Stimulated activated CD4-positive, alpha-beta T cell treated with anti-CD3 and anti-CD28 coated beads, Interleukin-15, amount 100 ng/mL, for 24 hours (primary cell): ENCODE measurements around the gene OSBPL6.

Source experiments
- DNase-seq: peaks from one replicate; pipeline ENCODE4 v3.0.0-alpha.2; 2020

The OSBPL6 gene

GRCh38 chr2:178199334-178199733 is 5.0 kb downstream of the OSBPL6 start:
- DNase-seq: no peak

- no peak for DNase-seq
These were observed 6.0 kb downstream of the OSBPL6 start for GRCh38 chr2:178200331-178200730.

- DNase-seq: no peak
These were observed 8.6 kb downstream of the OSBPL6 start for GRCh38 chr2:178202927-178203326.

DNA sequence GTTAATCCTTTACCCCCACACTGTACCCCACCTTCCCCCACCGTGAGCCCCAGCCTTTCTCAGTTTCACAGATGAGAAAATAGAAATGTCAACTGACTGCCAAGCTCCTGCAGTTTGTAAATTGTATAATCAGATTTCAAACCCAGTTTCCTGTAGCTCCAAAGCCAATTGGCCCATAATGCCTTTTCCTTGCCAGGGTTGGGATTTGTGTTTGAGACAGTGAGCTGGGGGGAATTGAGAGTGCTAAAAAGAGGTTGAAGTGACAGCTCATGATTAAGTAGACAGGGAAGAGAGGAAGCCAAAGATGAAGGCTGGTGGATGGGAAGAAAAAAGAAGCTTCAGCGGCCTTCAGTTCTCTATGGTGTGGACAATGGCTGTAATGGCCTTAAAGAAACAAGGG is 10.7 kb downstream of the OSBPL6 start:
- DNase-seq: no peak

DNA sequence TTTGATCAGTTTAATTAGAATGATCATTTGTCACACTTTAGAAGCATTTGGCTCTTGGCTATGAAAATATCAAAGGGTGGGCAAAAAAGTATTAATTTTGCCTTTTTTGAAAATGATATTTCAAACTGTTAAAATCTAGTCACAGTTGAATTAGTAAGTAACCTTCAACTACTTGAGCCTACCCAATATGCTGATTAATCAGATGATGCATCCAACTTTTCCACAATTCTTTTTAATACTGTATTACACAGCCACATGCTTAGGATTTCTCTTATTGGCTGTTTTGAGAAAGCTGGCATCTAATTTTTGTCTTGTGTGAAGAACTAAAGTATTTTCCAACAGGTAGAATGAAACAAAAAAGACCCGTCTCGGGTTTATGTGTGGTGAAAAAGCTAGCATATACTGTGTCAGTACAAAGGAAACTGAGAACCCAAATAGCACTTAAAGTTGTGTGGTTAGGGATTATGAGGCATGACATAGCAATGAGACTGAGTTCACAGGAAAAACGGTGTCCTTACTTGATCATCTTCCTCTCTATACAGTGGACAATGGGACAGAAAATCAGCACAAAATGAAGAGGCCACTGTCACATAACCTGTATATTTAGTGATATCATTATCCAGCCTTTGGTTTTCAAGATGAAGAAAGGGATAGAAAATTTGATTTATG is 11.7 kb downstream of the OSBPL6 start:
- DNase-seq: no peak

DNA sequence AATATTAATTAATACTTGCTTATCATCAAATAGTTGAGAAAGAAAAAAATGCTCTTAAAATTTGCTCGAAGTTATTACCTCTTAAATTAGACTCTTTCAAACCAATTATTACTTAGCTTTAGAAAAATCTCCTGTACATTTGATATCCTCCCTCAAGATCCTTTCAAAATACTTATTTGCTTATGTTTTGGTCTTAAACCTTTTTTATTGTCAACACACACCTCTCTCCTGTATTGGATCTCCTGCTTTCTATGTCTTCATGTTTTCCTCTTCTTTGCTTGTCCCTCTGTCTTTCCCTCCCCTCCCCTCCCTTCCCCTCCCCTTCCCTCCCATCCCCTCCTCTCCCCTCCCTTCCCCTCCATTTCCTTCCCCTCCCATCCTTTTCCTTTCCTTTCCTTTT is 14.0 kb downstream of the OSBPL6 start:
- DNase-seq: no peak

DNA sequence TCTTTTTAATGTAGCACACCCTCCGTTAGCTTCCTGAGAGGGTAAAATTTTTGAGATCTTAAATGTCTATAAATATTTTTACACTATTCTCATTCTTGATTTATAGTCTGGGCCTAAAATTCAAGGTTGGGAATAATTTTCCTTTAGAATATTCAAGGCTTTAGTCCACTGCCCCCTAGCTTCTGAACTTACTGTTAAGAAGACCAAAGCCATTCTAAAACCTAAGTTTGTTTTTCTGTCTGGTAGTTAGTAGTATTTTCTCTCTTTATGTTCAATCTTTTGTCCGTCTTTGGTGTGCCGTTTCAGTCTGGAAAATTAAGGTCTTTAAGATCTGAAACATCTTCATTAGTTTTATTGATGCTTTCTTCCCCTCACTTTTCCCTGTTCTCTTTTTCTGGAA is 14.5 kb downstream of the OSBPL6 start:
- no peak for DNase-seq

- no peak for DNase-seq
These were observed 17.1 kb downstream of the OSBPL6 start for GRCh38 chr2:178211460-178211859.

GRCh38 chr2:178211943-178212342 is 17.6 kb downstream of the OSBPL6 start:
- DNase-seq: no peak

DNA sequence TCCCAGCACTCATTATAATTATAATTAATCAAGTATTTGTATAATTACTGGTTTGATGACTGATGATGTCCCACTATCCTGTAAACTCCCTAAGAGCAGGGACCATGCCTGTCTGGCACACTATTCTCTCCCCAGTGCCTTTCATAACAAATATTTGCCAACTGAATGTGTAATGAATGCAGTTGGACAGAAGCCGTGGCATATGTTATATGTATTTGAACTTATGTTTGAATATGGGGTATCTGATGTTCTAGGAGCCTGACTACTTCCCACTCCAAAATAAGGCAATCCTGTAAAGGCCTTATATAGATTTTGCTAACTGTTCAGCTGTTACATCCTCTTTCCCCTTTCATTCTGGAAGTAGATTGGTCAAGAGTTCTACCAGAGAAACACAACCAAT is 19.7 kb downstream of the OSBPL6 start:
- DNase-seq: no peak

DNA sequence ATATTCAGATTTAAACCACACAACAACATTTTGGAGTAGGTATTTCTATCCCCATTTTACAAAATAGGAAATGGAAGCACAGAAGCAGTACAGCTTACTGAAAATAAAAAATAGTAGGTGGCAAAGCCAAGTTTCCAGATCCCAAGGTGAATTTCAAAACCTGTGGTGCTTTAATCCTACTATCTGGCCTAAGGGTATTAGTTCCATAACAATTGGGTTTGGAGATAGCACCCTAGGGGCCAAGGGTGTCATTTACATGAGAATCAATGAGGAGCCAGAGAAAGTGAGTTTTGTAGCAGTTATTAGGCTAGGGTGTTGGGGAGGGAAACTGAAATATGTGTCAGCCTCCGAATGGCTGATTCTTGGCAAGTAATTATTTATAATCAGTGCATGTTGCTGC is 24.9 kb downstream of the OSBPL6 start:
- no peak for DNase-seq

DNA sequence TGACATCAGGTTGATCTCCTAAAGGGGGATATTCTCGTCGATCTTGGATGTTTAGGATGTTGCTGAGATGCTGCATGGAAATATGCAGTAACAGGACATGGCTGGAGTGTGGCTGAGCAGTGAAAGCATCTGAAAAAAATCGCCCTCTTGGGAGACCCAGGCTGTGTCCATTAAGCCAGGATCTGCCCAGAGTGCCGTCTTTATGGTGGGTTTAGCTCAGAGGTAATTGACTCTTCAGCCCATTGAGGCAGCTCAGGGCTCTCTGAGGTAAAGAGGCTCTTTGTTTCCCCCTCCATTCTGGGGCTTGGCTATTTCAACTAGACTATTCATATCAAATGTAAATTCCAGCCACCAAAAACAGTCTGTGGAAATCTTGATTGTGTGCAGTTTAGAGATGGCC is 26.5 kb downstream of the OSBPL6 start:
- DNase-seq: no peak

DNA sequence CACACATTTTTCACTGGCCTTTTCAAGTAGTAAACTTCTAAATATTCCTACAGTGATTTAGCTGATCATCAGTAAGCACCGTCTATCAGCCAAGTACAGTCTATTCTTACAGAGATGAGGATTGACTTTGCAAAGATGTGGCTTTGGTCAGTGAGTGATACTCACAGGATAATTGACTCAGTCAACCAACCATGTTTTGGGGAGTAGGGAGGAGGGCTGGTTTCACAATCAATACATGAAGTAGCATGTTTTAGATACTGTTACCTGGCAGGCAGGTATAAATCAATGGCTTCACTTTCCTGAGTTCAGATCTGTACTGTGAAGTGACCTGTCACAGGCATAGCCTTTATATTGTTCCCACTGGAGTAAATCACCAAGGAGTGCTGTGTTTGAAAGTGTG is 27.2 kb downstream of the OSBPL6 start:
- DNase-seq: no peak

DNA sequence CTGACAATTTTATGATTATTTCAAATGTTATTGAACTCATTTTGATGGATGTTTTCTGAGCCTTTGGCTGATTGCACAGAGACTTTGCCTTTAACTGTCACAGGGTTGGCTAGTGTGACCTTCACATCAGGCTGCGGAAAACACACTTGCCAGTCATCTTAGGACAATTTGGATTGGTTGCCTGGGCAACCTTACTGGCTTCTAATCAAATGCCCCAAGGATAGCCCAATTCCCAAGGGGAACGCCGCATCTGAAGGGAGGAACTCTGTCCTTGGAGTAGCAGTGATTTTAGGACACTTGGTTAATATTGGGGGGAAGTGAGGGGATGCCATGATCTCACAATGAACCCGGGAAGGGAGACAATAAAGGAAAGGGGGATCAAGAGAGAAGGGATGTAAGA is 29.5 kb downstream of the OSBPL6 start:
- no peak for DNase-seq

DNA sequence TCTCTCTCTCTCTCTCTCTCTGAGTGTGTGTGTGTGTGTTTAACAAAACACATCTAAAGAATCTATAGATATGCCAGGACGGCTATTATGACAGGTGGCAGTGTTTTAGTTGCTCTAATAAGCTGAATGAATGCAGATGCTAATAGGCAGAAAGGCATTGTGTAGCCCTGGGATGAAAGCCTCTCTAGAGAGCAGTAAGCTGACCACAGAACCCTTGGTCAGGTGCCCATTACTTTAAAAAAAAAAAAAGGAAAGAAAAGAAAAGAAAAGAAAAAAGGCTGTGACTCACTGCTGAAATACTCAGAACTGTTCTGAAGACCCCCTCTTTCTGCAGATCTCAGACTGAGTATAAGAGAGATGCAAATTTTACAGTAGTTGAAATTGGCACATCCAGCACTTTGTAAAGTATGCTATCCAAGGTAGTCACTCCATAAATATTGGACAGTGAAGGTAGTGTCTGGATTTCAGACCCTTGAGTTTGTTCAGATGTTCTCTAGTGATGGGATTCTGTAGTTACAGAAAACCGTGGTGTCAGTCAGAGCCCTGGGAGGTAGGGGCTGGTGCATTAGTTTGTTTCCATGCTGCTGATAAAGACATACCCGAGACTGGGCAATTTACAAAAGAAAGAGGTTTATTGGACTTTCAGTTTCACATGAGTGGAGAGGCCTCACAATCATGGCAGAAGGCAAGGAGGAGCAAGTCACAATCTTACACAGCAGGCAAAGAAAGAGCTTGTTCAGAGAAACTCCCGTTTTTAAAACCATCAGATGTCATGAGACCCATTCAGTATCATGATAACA is 30.9 kb downstream of the OSBPL6 start:
- no peak for DNase-seq

GRCh38 chr2:178227187-178227586 is 32.9 kb downstream of the OSBPL6 start:
- DNase-seq: no peak

- no peak for DNase-seq
These were observed 35.6 kb downstream of the OSBPL6 start for GRCh38 chr2:178229927-178230326.

GRCh38 chr2:178230396-178230795 is 36.1 kb downstream of the OSBPL6 start:
- no peak for DNase-seq

GRCh38 chr2:178233428-178233827 is 39.1 kb downstream of the OSBPL6 start:
- DNase-seq: no peak

GRCh38 chr2:178234648-178235047 is 40.3 kb downstream of the OSBPL6 start:
- no peak for DNase-seq

DNA sequence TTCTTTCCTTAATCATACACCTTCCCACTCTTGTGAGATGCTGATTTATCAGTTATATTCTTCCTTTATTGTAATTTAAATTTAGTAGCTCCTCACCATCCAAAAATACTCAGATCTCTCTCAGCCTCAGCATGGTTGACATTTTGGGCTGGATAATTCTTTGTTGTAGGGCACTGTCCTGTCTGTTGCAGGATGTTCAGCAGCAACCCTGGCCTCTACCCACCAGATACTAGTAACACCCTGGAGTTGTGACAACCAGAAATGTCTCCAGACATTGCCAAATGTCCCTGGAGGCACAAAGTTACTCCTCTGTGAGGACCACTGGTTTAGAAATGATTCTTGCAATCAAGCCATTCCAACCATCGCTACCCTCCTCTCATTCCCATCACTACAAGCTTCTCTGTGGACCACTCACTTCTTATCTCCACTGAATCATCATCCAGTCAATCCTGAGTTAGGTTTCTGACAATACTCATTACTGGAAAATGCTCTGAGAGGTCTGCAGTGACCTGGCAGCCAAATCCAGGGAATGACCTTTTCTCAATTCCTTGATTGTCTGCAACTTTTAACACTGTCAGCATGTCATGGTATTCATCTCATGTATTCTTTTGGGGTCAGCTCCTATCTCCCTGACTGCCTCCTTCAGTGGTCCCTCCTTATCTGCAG is 43.3 kb downstream of the OSBPL6 start:
- no peak for DNase-seq

GRCh38 chr2:178238154-178238521 is 43.8 kb downstream of the OSBPL6 start:
- DNase-seq: no peak

DNA sequence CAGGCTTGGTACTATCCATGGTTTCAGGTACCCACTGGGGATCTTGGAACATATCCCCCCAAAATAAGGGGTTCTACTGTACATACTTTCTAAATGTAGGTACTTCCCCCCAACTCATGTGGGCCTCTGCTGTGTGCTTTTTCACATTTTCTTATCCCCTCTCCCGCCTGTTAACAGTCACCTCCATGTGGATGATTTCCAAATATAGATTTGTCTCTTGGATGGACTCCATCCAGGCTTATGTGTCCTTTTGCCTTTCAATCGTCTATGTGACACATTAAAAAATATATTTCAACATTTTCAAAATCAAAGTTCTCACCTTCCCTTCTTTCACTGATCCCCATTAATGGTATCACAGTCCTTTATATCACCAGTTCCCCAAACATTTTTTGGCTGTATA is 44.4 kb downstream of the OSBPL6 start:
- no peak for DNase-seq

GRCh38 chr2:178241844-178242551 is 47.7 kb downstream of the OSBPL6 start:
- no peak for DNase-seq
